ENCODE results near the gene KIF1C. TPM values are rescaled to one million over a fixed set of nuclear protein-coding genes. Genes with fewer than 3 reads are reported as not detected.
"Not testable (repeated sequence)": the region's sequence is repeated elsewhere in the genome, so short reads cannot be mapped to it uniquely, and the experiment has no call there.

Gene KIF1C
- total RNA-seq, 1 donor from 2014 or later: 46.9 TPM

- H3K27ac ChIP-seq: no peak overlapping the region
- H3K4me1 ChIP-seq: peaks cover 8% of the 10 kb centered on the region
- H3K27me3 ChIP-seq: no peaks in the 10 kb centered on the region
- H3K9me3 ChIP-seq: no peaks in the 10 kb centered on the region
- DNase-seq (ENCODE audit: extremely low spot score in 2 of 2): no peak
- H3K4me3 ChIP-seq: no peak overlapping the region
- TF ChIP-seq POLR2AphosphoS5 (IDR thresholded peaks at IDR 0.05; ENCODE audit: insufficient read depth in 1 of 2, low read depth in 1 of 2) (no peak), POLR2A (IDR thresholded peaks at IDR 0.05) (no peak), CTCF (IDR thresholded peaks at IDR 0.05) (no peak)
- peaks cover 0 to 18% of the 10 kb centered on the region in 2 donors for H3K36me3 ChIP-seq
- intact Hi-C loops (cut with DNase I): no loop called here
These were observed 29.5 kb downstream of the KIF1C start for GRCh38 chr17:5027299-5027698.

GRCh38 chr17:5027916-5028315 lies 30.2 kb downstream of the KIF1C start:
- no peaks in the 10 kb centered on the region for H3K9me3 ChIP-seq
- no peaks in the 10 kb centered on the region for H3K27me3 ChIP-seq
- intact Hi-C loops (cut with DNase I): no loop called here
- peaks cover 8% of the 10 kb centered on the region for H3K4me1 ChIP-seq
- peaks cover 0 to 12% of the 10 kb centered on the region in 2 donors for H3K36me3 ChIP-seq
- TF ChIP-seq POLR2A (IDR thresholded peaks at IDR 0.05) (no peak), CTCF (IDR thresholded peaks at IDR 0.05) (no peak), POLR2AphosphoS5 (IDR thresholded peaks at IDR 0.05; ENCODE audit: insufficient read depth in 1 of 2, low read depth in 1 of 2) (no peak)
- no peak overlapping the region for H3K27ac ChIP-seq
- DNase-seq (ENCODE audit: extremely low spot score in 2 of 2): no peak
- H3K4me3 ChIP-seq: no peak overlapping the region

- H3K27ac ChIP-seq; H3K4me1 ChIP-seq; H3K27me3 ChIP-seq; DNase-seq (ENCODE audit: extremely low spot score in 2 of 2); H3K4me3 ChIP-seq; H3K36me3 ChIP-seq; H3K9me3 ChIP-seq: not testable (repeated sequence)
- intact Hi-C loops (cut with DNase I): loop anchor here (10.0 kb wide), 1 partner anchor 45 kb away; the partner anchor contains the start of gene CAMTA2
These were observed 32.4 kb downstream of the KIF1C start for GRCh38 chr17:5030168-5030567.

GRCh38 chr17:5031365-5032082 lies 33.8 kb downstream of the KIF1C start:
- TF ChIP-seq POLR2A (IDR thresholded peaks at IDR 0.05) (no peak), POLR2AphosphoS5 (IDR thresholded peaks at IDR 0.05; ENCODE audit: insufficient read depth in 1 of 2, low read depth in 1 of 2) (no peak), CTCF (IDR thresholded peaks at IDR 0.05) (peak; percentile 53 to 82 (median 81))
- no peak for DNase-seq (ENCODE audit: extremely low spot score in 2 of 2)
- Histone ChIP-seq H3K4me3 (peak overlapping the region; percentile 43 to 58), H3K27ac (peak overlapping the region; percentile 34), H3K36me3 (no peaks in the 10 kb centered on the region), H3K27me3 (no peaks in the 10 kb centered on the region), H3K9me3 (no peaks in the 10 kb centered on the region), H3K4me1 (peaks cover 8% of the 10 kb centered on the region)
- intact Hi-C loops (cut with DNase I): loop anchor here (10.0 kb wide), 1 partner anchor 47 kb away; the partner anchor contains the start of gene CAMTA2

- intact Hi-C loops (cut with DNase I): loop anchor here (10.0 kb wide), 1 partner anchor 48 kb away; the partner anchor contains the start of gene CAMTA2
These were observed 35.1 kb downstream of the KIF1C start for GRCh38 chr17:5032865-5033264.

More at GRCh38 chr17:5032865-5033264, 35.1 kb downstream of the KIF1C start:
- Histone ChIP-seq H3K4me1 (peaks cover 8% of the 10 kb centered on the region), H3K9me3 (no peaks in the 10 kb centered on the region), H3K27me3 (no peaks in the 10 kb centered on the region), H3K27ac (no peak overlapping the region), H3K4me3 (no peak overlapping the region), H3K36me3 (no peaks in the 10 kb centered on the region)
- TF ChIP-seq POLR2A (IDR thresholded peaks at IDR 0.05): no peak
- TF ChIP-seq POLR2AphosphoS5 (IDR thresholded peaks at IDR 0.05; ENCODE audit: insufficient read depth in 1 of 2, low read depth in 1 of 2): no peak
- no peak for TF ChIP-seq CTCF (IDR thresholded peaks at IDR 0.05)
- DNase-seq (ENCODE audit: extremely low spot score in 2 of 2): no peak
